Keratinocyte (primary cell): ENCODE data around the gene COPZ1. TPM values are rescaled to one million over a fixed set of nuclear protein-coding genes. Genes with fewer than 3 reads are reported as not detected.

Experiments
- DNase-seq: peaks from one replicate; pipeline ENCODE4 v3.0.0-alpha.2; 2011; ENCODE audit warnings: low read depth, missing footprints, low spot score
- FAIRE-seq: peaks from 2 replicates; lab custom pipeline; 2011; peaks lifted over from hg19 to GRCh38; lab: Jason Lieb, UNC
- H2AFZ ChIP-seq: 2 replicates; pipeline ENCODE4 v1.6.0; 2012; ENCODE audit warnings: low read length, control low read depth, inconsistent platforms; ENCODE audit not compliant: control insufficient read depth
- H3K27ac ChIP-seq: 2 replicates; pipeline ENCODE4 v1.5.1; 2011; ENCODE audit warnings: low read length; ENCODE audit not compliant: control insufficient read depth, insufficient read depth
- H3K27me3 ChIP-seq: 3 replicates; pipeline ENCODE4 v1.6.0; 2011; ENCODE audit warnings: low read length; ENCODE audit not compliant: control insufficient read depth, insufficient read depth; ENCODE audit errors: extremely low read depth
- H3K36me3 ChIP-seq, 2 experiments: 2 replicates in 1 of 2; 3 replicates in 1 of 2; pipeline ENCODE4 v1.5.1; 2011; ENCODE audit warnings: low read length in 2 of 2, mild to moderate bottlenecking in 1 of 2; ENCODE audit not compliant: control insufficient read depth in 2 of 2, insufficient read depth in 2 of 2; ENCODE audit errors: extremely low read depth in 1 of 2
- H3K4me1 ChIP-seq: 3 replicates; pipeline ENCODE4 v1.5.1; 2011; ENCODE audit warnings: low read length; ENCODE audit not compliant: control insufficient read depth, insufficient read depth; ENCODE audit errors: extremely low read depth
- H3K4me2 ChIP-seq: 3 replicates; pipeline ENCODE4 v1.6.0; 2011; ENCODE audit warnings: low read depth, low read length; ENCODE audit not compliant: control insufficient read depth, insufficient read depth; ENCODE audit errors: extremely low read depth
- H3K4me3 ChIP-seq, 3 experiments: fragments of 200-600 bp in 1 of 3; sonication (generic) in 1 of 3; 2 replicates in 2 of 3; 3 replicates in 1 of 3; pipeline ENCODE4 v1.5.1; 2011 to 2016; ENCODE audit warnings: low read length in 3 of 3, mild to moderate bottlenecking in 3 of 3, control low read depth in 2 of 3, inconsistent platforms in 1 of 3, low read depth in 1 of 3, mixed read lengths in 1 of 3, mixed run types in 1 of 3, moderate library complexity in 1 of 3; ENCODE audit not compliant: control insufficient read depth in 2 of 3, insufficient read depth in 2 of 3; ENCODE audit errors: extremely low read depth in 1 of 3
- H3K79me2 ChIP-seq: 2 replicates; pipeline ENCODE4 v1.6.0; 2012; ENCODE audit warnings: low read length; ENCODE audit not compliant: control insufficient read depth, insufficient read depth
- H3K9ac ChIP-seq: 3 replicates; pipeline ENCODE4 v1.6.0; 2011; ENCODE audit warnings: low read length; ENCODE audit not compliant: control insufficient read depth, insufficient read depth; ENCODE audit errors: extremely low read depth
- H3K9me1 ChIP-seq: 3 replicates; pipeline ENCODE4 v1.6.0; 2011; ENCODE audit warnings: low read length; ENCODE audit not compliant: control insufficient read depth, insufficient read depth; ENCODE audit errors: extremely low read depth
- H3K9me3 ChIP-seq: 2 replicates; pipeline ENCODE4 v1.5.1; 2012; ENCODE audit warnings: low read depth, low read length; ENCODE audit not compliant: control insufficient read depth
- H4K20me1 ChIP-seq: 3 replicates; pipeline ENCODE4 v1.6.0; 2011; ENCODE audit warnings: low read length; ENCODE audit not compliant: control insufficient read depth, insufficient read depth; ENCODE audit errors: extremely low read depth
- CTCF ChIP-seq, 3 experiments: IDR thresholded peaks in 1 of 3; conservative IDR thresholded peaks in 1 of 3; optimal IDR thresholded peaks in 1 of 3; 2 replicates in 2 of 3; 3 replicates in 1 of 3; pipeline versions ENCODE3 to v1.5.1; 2011; ENCODE audit warnings: low read length in 3 of 3, mild to moderate bottlenecking in 3 of 3, moderate library complexity in 2 of 3, control low read depth in 1 of 3, inconsistent platforms in 1 of 3; ENCODE audit not compliant: insufficient read depth in 2 of 3; ENCODE audit errors: extremely low read depth in 1 of 3
- EZH2 ChIP-seq: IDR thresholded peaks from one replicate; pipeline ENCODE4 v1.6.1; 2012; ENCODE audit warnings: inconsistent platforms, mild to moderate bottlenecking, low read length, moderate library complexity
- dilution Hi-C: fragments of 300-500 bp; cut with MboI; formaldehyde crosslinking; loops from one replicate; pipeline ENCODE4 v1.7.0; 2020; ENCODE audit warnings: low sequenced_read_pairs; ENCODE audit not compliant: extremely low pct_ligation_motif_present
- polyA plus RNA-seq, 5 experiments: library from polyadenylated mRNA; depleted of rRNA in 3 of 5; stranded (reverse) in 3 of 5; stranded (forward) in 1 of 5; unstranded in 1 of 5; fragments of >200 nt; gene quantifications; 1 replicate in 1 of 5; 2 replicates in 3 of 5; 3 replicates in 1 of 5; pipeline versions ENCODE4 v1.2.1 to v1.2.3, GENCODE V29; 2011 to 2012; ENCODE audit warnings: missing spikeins in 2 of 5, low read depth in 1 of 5, low replicate concordance in 1 of 5

Gene COPZ1
- polyA plus RNA-seq, 1 donor (not counting 4 experiments of a cell fraction or from before 2014, with no cell fraction given): 280 TPM

DNA sequence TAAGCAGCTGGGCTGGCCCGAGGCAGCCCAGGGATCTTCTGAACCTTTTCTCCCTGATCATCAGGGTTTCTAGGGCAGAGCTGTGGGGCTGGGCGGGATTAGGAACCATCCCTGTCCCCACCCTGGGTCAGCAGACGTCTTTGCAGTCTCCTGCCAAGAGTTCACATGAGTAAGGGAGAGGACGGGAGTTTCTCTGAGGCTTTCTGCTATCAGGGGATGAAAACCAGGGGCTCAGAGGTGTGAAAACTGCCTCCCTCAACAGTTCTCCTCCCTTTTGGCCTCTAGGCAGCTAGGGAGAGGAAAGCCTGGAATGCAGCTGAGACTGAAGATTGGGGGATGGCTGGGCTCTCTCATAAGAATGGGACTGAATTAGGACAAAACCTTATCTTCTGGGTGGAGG is 51.7 kb downstream of the COPZ1 start:
- Histone ChIP-seq H3K9ac (peak overlapping the region; percentile 24), H3K9me1 (peaks cover 3% of the 10 kb centered on the region), H3K4me2 (no peak overlapping the region), H3K27me3 (no peaks in the 10 kb centered on the region), H2AFZ (no peak overlapping the region), H3K36me3 (peaks cover 68 to 74% of the 10 kb centered on the region in 2 experiments), H3K27ac (no peak overlapping the region), H3K4me1 (peaks cover 37% of the 10 kb centered on the region), H3K79me2 (peaks cover 49% of the 10 kb centered on the region), H3K4me3 (no peak overlapping the region), H4K20me1 (peaks cover 22% of the 10 kb centered on the region), H3K9me3 (no peaks in the 10 kb centered on the region)
- DNase-seq: no peak
- no peak for FAIRE-seq
- no peak for TF ChIP-seq CTCF (optimal IDR thresholded peaks at IDR 0.05 in 1 of 3, IDR thresholded peaks at IDR 0.05 in 1 of 3, conservative IDR thresholded peaks at IDR 0.05 in 1 of 3; ENCODE audit: extremely low read depth in 1 of 3, insufficient read depth in 2 of 3, low read length in 3 of 3)
- TF ChIP-seq EZH2: no peak
- dilution Hi-C loops: no loop called here

GRCh38 chr12:54377007-54377406 is 52.1 kb downstream of the COPZ1 start:
- no peak overlapping the region for H3K4me3 ChIP-seq
- no peaks in the 10 kb centered on the region for H3K27me3 ChIP-seq
- FAIRE-seq (no peak), DNase-seq (no peak)
- H3K9me3 ChIP-seq: no peaks in the 10 kb centered on the region
- TF ChIP-seq EZH2 (no peak), CTCF (optimal IDR thresholded peaks at IDR 0.05 in 1 of 3, IDR thresholded peaks at IDR 0.05 in 1 of 3, conservative IDR thresholded peaks at IDR 0.05 in 1 of 3; ENCODE audit: extremely low read depth in 1 of 3, insufficient read depth in 2 of 3, low read length in 3 of 3) (no peak)
- peaks cover 3% of the 10 kb centered on the region for H3K9me1 ChIP-seq
- peaks cover 35% of the 10 kb centered on the region for H3K4me1 ChIP-seq
- no peak overlapping the region for H3K27ac ChIP-seq
- dilution Hi-C loops: no loop called here
- peaks cover 51% of the 10 kb centered on the region for H3K79me2 ChIP-seq
- H3K4me2 ChIP-seq: no peak overlapping the region
- H3K36me3 ChIP-seq: peaks cover 64 to 73% of the 10 kb centered on the region in 2 experiments
- H3K9ac ChIP-seq: no peak overlapping the region
- no peak overlapping the region for H2AFZ ChIP-seq
- H4K20me1 ChIP-seq: peaks cover 22% of the 10 kb centered on the region
